CD4-positive, CD25-positive, alpha-beta regulatory T cell (primary cell): Measurements from ENCODE around the gene LOXHD1. TPM values are rescaled to one million over a fixed set of nuclear protein-coding genes. Genes with fewer than 3 reads are reported as not detected.

Experiments
- ATAC-seq, 2 donors: fragments of 150-1000 bp; cut with Tn5 transposase; one replicate each; pipeline ENCODE4 v1.10.0; 2021; ENCODE audit warnings: low read depth in 2 of 2, moderate number of reproducible peaks in 2 of 2, moderate library complexity in 1 of 2
- DNase-seq, 3 donors: peaks; one replicate each; pipeline versions ENCODE4 v3.0.0 to v3.0.0-alpha.2; 2012 to 2022; ENCODE audit warnings: mixed read lengths in 1 of 3
- H3K27ac ChIP-seq: one replicate; pipeline ENCODE4 v1.7.0; 2013; ENCODE audit warnings: mild to moderate bottlenecking, low read length; ENCODE audit not compliant: insufficient read depth, poor library complexity, severe bottlenecking
- H3K27me3 ChIP-seq: one replicate; pipeline ENCODE4 v1.7.0; 2013; ENCODE audit warnings: low read length; ENCODE audit not compliant: control insufficient read depth, insufficient read depth
- H3K36me3 ChIP-seq: one replicate; pipeline ENCODE4 v1.7.0; 2013; ENCODE audit warnings: mild to moderate bottlenecking, low read length, moderate library complexity; ENCODE audit not compliant: control insufficient read depth, insufficient read depth
- H3K4me1 ChIP-seq: 2 replicates; pipeline ENCODE4 v1.7.0; 2013; ENCODE audit warnings: mild to moderate bottlenecking, low read length; ENCODE audit not compliant: insufficient read depth, control insufficient read depth, poor library complexity, severe bottlenecking
- H3K4me3 ChIP-seq: one replicate; pipeline ENCODE4 v1.7.0; 2013; ENCODE audit warnings: low read depth, mild to moderate bottlenecking, low read length, moderate library complexity
- H3K9me3 ChIP-seq, 2 experiments: 1 replicate in 1 of 2; 2 replicates in 1 of 2; pipeline ENCODE4 v1.7.0; 2013; ENCODE audit warnings: low read length in 2 of 2, mild to moderate bottlenecking in 1 of 2, moderate library complexity in 1 of 2; ENCODE audit not compliant: control insufficient read depth in 2 of 2
- H3K27ac Mint-ChIP-seq, 3 donors: one replicate each; pipeline ENCODE4 v1.8.0; 2020 to 2022; ENCODE audit warnings: mild to moderate bottlenecking in 3 of 3, mixed read lengths in 3 of 3, moderate library complexity in 2 of 3
- H3K27me3 Mint-ChIP-seq: one replicate; pipeline ENCODE4 v1.8.0; 2022; ENCODE audit warnings: mild to moderate bottlenecking, mixed read lengths
- H3K36me3 Mint-ChIP-seq: one replicate; pipeline ENCODE4 v1.8.0; 2020; ENCODE audit warnings: mixed read lengths
- H3K4me1 Mint-ChIP-seq, 4 donors: one replicate each; pipeline ENCODE4 v1.8.0; 2020 to 2022; ENCODE audit warnings: mixed read lengths in 4 of 4, mild to moderate bottlenecking in 1 of 4
- H3K4me3 Mint-ChIP-seq, 4 donors: one replicate each; pipeline ENCODE4 v1.8.0; 2020 to 2022; ENCODE audit warnings: mild to moderate bottlenecking in 4 of 4, mixed read lengths in 4 of 4, moderate library complexity in 3 of 4
- H3K9me3 Mint-ChIP-seq, 7 donors: one replicate each; pipeline ENCODE4 v1.8.0; 2020 to 2022; ENCODE audit warnings: mixed read lengths in 7 of 7, mild to moderate bottlenecking in 3 of 7, moderate library complexity in 2 of 7
- polyA plus RNA-seq, 4 donors: library from polyadenylated mRNA; unstranded; fragments of 300-500 nt; fragmentation: Illumina TruSeq; gene quantifications; one replicate each; pipeline ENCODE4 v1.2.3, GENCODE V29; 2021
- total RNA-seq: library from RNA; stranded (reverse); gene quantifications from one replicate; pipeline ENCODE4 v1.2.3, GENCODE V29; 2022

The LOXHD1 gene
- total and polyA plus RNA-seq, 5 donors from 2014 or later, result not detected

DNA sequence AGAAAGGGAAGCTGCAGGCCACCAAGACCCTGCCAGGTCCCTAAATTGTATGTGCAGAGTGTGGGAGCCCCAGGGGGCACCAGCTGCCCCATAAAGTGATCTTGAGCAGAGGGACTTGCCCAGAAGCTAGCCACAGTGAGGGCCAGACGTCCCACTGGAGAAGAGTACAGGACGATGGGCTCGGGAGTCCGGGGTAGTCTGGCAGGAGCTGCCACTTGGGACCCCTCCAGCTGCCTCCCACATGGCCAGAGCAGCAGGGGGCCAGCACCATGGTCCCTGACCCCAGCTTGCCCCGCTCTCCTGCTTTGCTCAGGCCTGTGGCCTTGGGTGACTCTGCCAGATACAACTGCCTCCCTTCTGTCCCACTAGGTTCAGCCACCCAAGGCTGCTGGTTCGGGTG, 11.7 kb upstream of the LOXHD1 start:
- DNase-seq (no peak), ATAC-seq (no peak)
- Mint-ChIP-seq H3K36me3 (no peaks in the 10 kb centered on the region), H3K27me3 (peaks cover 5% of the 10 kb centered on the region), H3K27ac (no peak overlapping the region), H3K4me3 (no peak overlapping the region), H3K9me3 (no peaks in the 10 kb centered on the region), H3K4me1 (peaks cover 0 to 19% (median 1%) of the 10 kb centered on the region in 4 donors)
- no peaks in the 10 kb centered on the region for H3K9me3 ChIP-seq
- no peaks in the 10 kb centered on the region for H3K27me3 ChIP-seq
- no peak overlapping the region for H3K4me3 ChIP-seq
- no peak overlapping the region for H3K27ac ChIP-seq
- H3K36me3 ChIP-seq, result no peaks in the 10 kb centered on the region
- H3K4me1 ChIP-seq, result no peaks in the 10 kb centered on the region

DNA sequence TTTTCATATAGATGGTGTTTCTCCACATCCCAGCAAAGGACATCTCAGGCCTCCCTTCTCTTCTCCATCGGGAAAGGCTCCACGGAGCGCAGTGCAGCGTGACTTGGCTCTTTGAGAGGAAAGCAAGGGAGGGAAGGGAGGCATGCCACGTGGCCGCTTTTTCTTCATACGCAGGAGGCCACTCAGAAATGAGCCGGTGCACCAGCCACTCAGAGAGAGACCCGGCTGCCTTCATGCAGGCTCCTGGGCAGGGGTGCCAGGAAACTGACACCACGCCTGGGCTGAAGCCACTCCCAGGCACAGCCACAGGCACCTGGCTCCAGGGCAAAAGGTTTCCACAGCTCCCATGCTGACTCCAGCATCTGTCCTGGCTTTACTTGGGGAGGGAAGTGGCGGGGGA, 11.1 kb upstream of the LOXHD1 start:
- ATAC-seq (no peak), DNase-seq (no peak)
- peaks cover 4% of the 10 kb centered on the region for H3K27me3 Mint-ChIP-seq
- H3K4me3 Mint-ChIP-seq, result no peak overlapping the region
- Histone ChIP-seq H3K27me3 (no peaks in the 10 kb centered on the region), H3K4me3 (no peak overlapping the region), H3K36me3 (no peaks in the 10 kb centered on the region), H3K9me3 (no peaks in the 10 kb centered on the region), H3K4me1 (no peaks in the 10 kb centered on the region), H3K27ac (no peak overlapping the region)
- no peaks in the 10 kb centered on the region for H3K36me3 Mint-ChIP-seq
- no peak overlapping the region for H3K27ac Mint-ChIP-seq
- peaks cover 0 to 19% (median 1%) of the 10 kb centered on the region in 4 donors for H3K4me1 Mint-ChIP-seq
- H3K9me3 Mint-ChIP-seq, result no peaks in the 10 kb centered on the region

DNA sequence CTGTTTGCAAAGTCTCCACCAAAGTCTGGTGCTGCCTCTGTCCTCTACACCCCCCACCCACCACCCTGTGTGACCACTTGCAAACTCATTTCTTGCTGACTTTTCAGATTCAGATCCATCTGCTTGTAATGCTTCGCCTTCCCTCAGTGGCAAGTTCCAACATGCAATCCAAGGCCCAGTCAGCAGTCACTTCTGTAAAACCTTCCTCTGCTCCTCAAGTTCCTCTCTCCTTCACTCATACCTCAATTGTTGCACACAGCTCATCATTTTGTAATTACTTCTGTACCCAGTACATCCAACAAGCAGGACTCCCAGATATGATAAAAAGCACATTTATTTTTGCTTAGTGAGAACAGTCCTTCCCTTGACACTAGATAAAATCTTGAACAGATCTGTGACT, 6.5 kb upstream of the LOXHD1 start:
- H3K27ac ChIP-seq, result no peak overlapping the region

DNA sequence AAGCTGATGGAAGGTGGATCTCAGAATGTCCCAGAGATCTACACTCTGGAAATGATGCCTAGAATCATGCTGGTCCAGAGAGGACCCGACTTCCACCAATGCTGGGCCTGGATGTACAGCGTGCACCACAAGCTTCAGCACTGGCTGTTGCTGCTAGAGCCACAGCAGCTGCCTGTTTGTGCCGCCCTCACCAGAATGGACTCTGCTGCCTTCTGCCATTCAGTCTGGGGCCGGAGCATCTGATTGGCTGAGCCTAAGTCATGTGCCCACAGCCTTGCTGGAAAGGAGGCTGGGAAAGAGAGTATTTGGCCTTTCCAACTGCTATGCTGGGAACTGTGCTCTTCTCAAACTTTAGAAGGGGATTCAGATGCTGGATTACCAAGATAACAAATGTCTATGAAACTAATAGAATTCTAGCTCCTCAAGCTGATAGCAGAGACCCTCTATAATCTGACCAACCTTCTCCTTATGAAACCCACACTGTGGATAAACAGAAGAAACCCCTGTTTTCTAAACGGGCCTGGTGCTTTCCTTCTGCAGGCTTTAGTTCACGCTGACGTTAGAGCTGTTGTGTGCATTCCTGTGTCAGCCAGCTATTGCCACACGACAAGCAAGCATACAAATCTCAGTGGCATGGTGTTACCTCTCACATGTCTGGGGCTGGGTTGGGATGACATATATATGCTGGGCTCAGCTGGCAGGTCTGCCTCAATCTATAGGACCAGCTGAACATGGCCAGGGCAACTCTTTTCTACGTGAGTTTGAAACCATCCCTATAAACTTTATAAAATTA, 4.1 kb upstream of the LOXHD1 start:
- H3K9me3 Mint-ChIP-seq, result no peaks in the 10 kb centered on the region
- H3K36me3 Mint-ChIP-seq, result no peaks in the 10 kb centered on the region
- no peak overlapping the region for H3K27ac ChIP-seq
- no peaks in the 10 kb centered on the region for H3K4me1 ChIP-seq
- no peaks in the 10 kb centered on the region for H3K9me3 ChIP-seq
- H3K27me3 ChIP-seq, result no peaks in the 10 kb centered on the region
- H3K27me3 Mint-ChIP-seq, result peaks cover 8% of the 10 kb centered on the region
- H3K36me3 ChIP-seq, result no peaks in the 10 kb centered on the region
- ATAC-seq, result no peak
- DNase-seq, result no peak
- H3K4me3 ChIP-seq, result no peak overlapping the region
- no peak overlapping the region for H3K27ac Mint-ChIP-seq
- no peak overlapping the region for H3K4me3 Mint-ChIP-seq
- peaks cover 0 to 4% (median 0%) of the 10 kb centered on the region in 4 donors for H3K4me1 Mint-ChIP-seq

More for the DNA sequence above, 6.5 kb upstream of the LOXHD1 start:
- Mint-ChIP-seq H3K36me3 (no peaks in the 10 kb centered on the region), H3K27ac (peak overlapping the region in 1 of 3 donors; percentile 80), H3K4me3 (no peak overlapping the region), H3K4me1 (no peaks in the 10 kb centered on the region), H3K9me3 (no peaks in the 10 kb centered on the region), H3K27me3 (peaks cover 4% of the 10 kb centered on the region)
- Histone ChIP-seq H3K36me3 (no peaks in the 10 kb centered on the region), H3K27me3 (no peaks in the 10 kb centered on the region), H3K9me3 (no peaks in the 10 kb centered on the region), H3K4me3 (no peak overlapping the region), H3K4me1 (no peaks in the 10 kb centered on the region)
- DNase-seq, result no peak
- no peak for ATAC-seq

DNA sequence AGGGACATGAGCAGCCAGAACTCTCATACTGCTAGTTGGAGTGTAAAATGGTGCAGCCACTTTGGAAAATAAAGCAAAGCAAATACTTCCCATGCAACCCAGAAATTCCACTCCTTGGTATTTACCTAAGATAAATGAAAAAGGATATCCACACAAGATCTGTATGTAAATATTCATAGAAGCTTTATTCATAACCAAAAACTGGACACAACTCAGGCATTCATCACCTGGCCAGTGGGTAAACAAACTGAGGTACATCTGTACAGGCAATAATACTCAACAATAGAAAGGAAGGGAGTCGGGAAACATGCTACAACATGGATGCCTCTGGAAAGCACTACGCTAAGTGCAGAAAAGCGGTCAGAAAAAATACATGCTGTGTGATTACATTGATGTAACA, 2.5 kb upstream of the LOXHD1 start:
- H3K27me3 Mint-ChIP-seq, result peaks cover 8% of the 10 kb centered on the region
- H3K4me1 Mint-ChIP-seq, result peaks cover 0 to 4% (median 0%) of the 10 kb centered on the region in 4 donors
- no peaks in the 10 kb centered on the region for H3K36me3 Mint-ChIP-seq
- no peaks in the 10 kb centered on the region for H3K27me3 ChIP-seq
- no peak overlapping the region for H3K27ac Mint-ChIP-seq
- no peak for DNase-seq
- no peak overlapping the region for H3K4me3 Mint-ChIP-seq
- no peak overlapping the region for H3K4me3 ChIP-seq
- no peaks in the 10 kb centered on the region for H3K9me3 ChIP-seq
- ATAC-seq, result no peak
- H3K36me3 ChIP-seq, result no peaks in the 10 kb centered on the region
- H3K9me3 Mint-ChIP-seq, result no peaks in the 10 kb centered on the region
- H3K4me1 ChIP-seq, result no peaks in the 10 kb centered on the region
- H3K27ac ChIP-seq, result no peak overlapping the region

DNA sequence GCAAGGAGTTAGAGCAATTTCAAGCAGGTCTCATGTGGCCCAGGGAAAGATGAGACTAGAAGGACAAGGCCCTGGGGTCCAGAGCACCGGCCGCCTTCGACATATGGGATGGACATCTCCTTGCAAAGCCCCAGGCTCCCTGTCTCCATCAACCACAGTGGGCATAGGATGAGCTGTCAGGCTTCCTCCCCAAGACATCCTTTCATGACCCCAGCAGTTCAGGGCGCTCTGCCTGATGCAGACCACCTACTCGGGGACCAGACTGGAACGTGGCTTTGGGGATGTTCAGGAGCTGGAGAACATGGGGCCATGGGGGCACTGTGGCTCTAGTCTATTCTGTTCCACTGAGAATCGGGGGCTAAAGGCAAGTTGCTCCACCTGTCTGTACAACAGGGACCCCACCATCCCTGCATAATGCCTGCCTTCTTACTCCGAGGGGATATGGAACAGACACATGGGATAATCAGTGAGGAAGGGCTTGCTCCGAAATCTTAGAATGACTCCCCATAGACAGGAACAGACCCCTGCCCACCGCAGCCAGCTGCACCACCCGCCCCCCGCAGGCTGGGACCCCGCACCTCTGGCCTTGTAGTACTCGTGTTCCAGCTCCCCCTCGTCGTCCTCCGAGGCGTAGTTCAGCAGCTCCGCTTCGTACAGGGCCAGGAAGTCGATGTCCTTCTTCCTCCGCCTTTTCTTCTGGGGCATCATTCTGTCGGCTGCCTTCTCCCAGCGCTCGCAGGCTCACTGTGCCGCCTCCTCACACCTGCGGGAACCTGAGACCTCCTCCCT, 500 bp downstream of the LOXHD1 start:
- H3K4me3 Mint-ChIP-seq, result no peak overlapping the region
- Histone ChIP-seq H3K4me3 (no peak overlapping the region), H3K27ac (no peak overlapping the region), H3K4me1 (no peaks in the 10 kb centered on the region), H3K36me3 (no peaks in the 10 kb centered on the region), H3K27me3 (no peaks in the 10 kb centered on the region), H3K9me3 (no peaks in the 10 kb centered on the region)
- no peaks in the 10 kb centered on the region for H3K9me3 Mint-ChIP-seq
- H3K4me1 Mint-ChIP-seq, result peaks cover 0 to 4% (median 0%) of the 10 kb centered on the region in 4 donors
- peaks cover 4% of the 10 kb centered on the region for H3K27me3 Mint-ChIP-seq
- DNase-seq (no peak), ATAC-seq (no peak)
- H3K36me3 Mint-ChIP-seq, result no peaks in the 10 kb centered on the region
- no peak overlapping the region for H3K27ac Mint-ChIP-seq

DNA sequence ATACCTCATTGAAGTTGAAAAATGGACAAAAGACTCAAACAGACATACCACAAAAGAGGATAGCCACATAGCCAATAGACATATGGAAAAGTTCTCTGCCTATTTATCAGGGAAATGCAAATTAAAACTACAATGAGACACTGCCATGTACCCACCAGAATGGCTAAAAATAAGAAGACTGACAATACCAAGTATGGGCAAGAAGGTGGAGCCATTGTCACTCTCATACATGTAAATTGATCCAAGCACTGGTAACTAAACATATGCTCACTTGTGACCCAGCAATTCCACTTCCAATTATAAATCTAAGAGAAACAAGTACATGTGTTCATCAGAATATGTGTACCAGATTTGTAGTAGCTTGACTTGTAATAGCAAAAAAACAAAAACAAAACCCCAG, 4.6 kb downstream of the LOXHD1 start:
- Histone ChIP-seq H3K27me3 (no peaks in the 10 kb centered on the region), H3K36me3 (no peaks in the 10 kb centered on the region), H3K9me3 (no peaks in the 10 kb centered on the region), H3K27ac (no peak overlapping the region), H3K4me3 (no peak overlapping the region), H3K4me1 (no peaks in the 10 kb centered on the region)
- peaks cover 4% of the 10 kb centered on the region for H3K27me3 Mint-ChIP-seq
- H3K4me3 Mint-ChIP-seq, result no peak overlapping the region
- ATAC-seq (no peak), DNase-seq (no peak)
- no peaks in the 10 kb centered on the region for H3K36me3 Mint-ChIP-seq
- H3K9me3 Mint-ChIP-seq, result no peaks in the 10 kb centered on the region
- no peak overlapping the region for H3K27ac Mint-ChIP-seq
- no peaks in the 10 kb centered on the region for H3K4me1 Mint-ChIP-seq
